ENCODE data around the gene SLIT1. TPM values are rescaled to one million over a fixed set of nuclear protein-coding genes. Genes with fewer than 3 reads are reported as not detected.

The SLIT1 gene
- total and polyA plus RNA-seq, 2 donors (not counting 1 experiment from before 2014, with no cell fraction given) = 0.15 to 0.49 TPM

GRCh38 chr10:97039538-97040247 is 146.1 kb downstream of the SLIT1 start:
- H3K4me1 ChIP-seq (ENCODE audit: control insufficient read depth in 2 of 2, insufficient read depth in 2 of 2, low read length in 2 of 2) = peaks cover 7 to 10% of the 10 kb centered on the region in 2 donors
- H2AFZ ChIP-seq (ENCODE audit: insufficient read depth, low read depth, low read length, poor library complexity, severe bottlenecking) = no peak overlapping the region
- WGBS (ENCODE audit: insufficient coverage) = 87% methylated on average over 16 of the region's 16 CpGs
- peaks cover 16% of the 10 kb centered on the region for H3K27me3 Mint-ChIP-seq
- no peaks in the 10 kb centered on the region for H3K9me3 Mint-ChIP-seq (ENCODE audit: insufficient read depth)
- peaks cover 0 to 3% (median 0%) of the 10 kb centered on the region in 4 experiments for H3K27me3 ChIP-seq (replicated peaks in 1 of 4; ENCODE audit: control extremely low read depth in 1 of 4, control insufficient read depth in 3 of 4, insufficient read depth in 4 of 4, low read length in 3 of 4)
- DNase-seq (no peak), ATAC-seq (ENCODE audit: low read depth) (no peak)
- H3K9me3 ChIP-seq (ENCODE audit: control extremely low read depth in 1 of 3, control insufficient read depth in 2 of 3, insufficient read depth in 1 of 3, low read length in 2 of 3) = peaks cover 0 to under 1% (median 0%) of the 10 kb centered on the region in 3 donors
- CTCF ChIA-PET = interaction anchor here (0.5 to 5.1 kb wide), 5 partner anchors 10 to 171 kb away, joined by 3 to 48 read pairs (median 3); no protein-coding TSS in a partner anchor
- H3K9ac ChIP-seq (ENCODE audit: low read length) = no peak overlapping the region
- TF ChIP-seq EZH2 (IDR thresholded peaks at IDR 0.05; ENCODE audit: borderline replicate concordance, insufficient read depth, low read depth, low read length, poor library complexity, severe bottlenecking) (no peak), CTCF (IDR thresholded peaks at IDR 0.05) (no peak)
- intact Hi-C loops (cut with micrococcal nuclease) = no loop called here
- no peak overlapping the region for H3K27ac Mint-ChIP-seq
- no peak overlapping the region for H3K4me3 ChIP-seq (ENCODE audit: control extremely low read depth in 1 of 5, extremely low read depth in 1 of 5, insufficient read depth in 1 of 5, low read depth in 2 of 5, low read length in 4 of 5)
- no peaks in the 10 kb centered on the region for H3K36me3 ChIP-seq (replicated peaks in 1 of 2; ENCODE audit: control extremely low read depth in 1 of 2, control insufficient read depth in 1 of 2, extremely low read depth in 1 of 2, insufficient read depth in 2 of 2, low read length in 1 of 2)
- H3K27ac ChIP-seq (ENCODE audit: low read length in 2 of 2) = no peak overlapping the region
- peaks cover 18% of the 10 kb centered on the region for H3K4me1 Mint-ChIP-seq
- POLR2A ChIA-PET = interaction anchor here (0.5 kb wide), 1 partner anchor 18 kb away, joined by 3 read pairs; no protein-coding TSS in a partner anchor
- H3K4me3 Mint-ChIP-seq = no peak overlapping the region
- no peaks in the 10 kb centered on the region for H3K79me2 ChIP-seq (ENCODE audit: control insufficient read depth, insufficient read depth, low read length)
- no peak overlapping the region for H3K4me2 ChIP-seq (replicated peaks; ENCODE audit: low read depth, low read length, poor library complexity, severe bottlenecking)
- H4K20me1 ChIP-seq (ENCODE audit: control insufficient read depth, insufficient read depth, low read length, poor library complexity, severe bottlenecking) = no peaks in the 10 kb centered on the region

DNA sequence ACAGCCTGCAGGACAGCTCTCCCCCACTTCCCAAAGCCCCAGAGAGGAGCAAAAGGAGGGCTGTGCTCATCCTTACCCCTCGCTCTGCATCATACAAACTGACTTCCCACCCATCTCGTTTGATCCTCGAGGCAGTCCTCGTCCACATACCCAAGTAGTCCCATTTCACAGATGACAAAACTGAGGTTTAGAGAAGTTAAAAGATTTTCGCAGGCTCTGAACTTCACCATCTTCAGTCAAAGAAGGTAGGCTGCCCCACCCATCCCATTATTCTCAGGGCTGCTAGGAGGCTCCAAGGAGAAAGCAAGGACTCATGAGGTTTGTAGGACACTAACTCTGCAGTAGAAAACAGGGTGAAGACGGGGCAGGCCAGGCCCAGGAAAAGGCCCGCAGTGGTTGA is 147.1 kb downstream of the SLIT1 start:
- ATAC-seq (ENCODE audit: low read depth) = no peak
- Histone ChIP-seq H3K9me3 (ENCODE audit: control extremely low read depth in 1 of 3, control insufficient read depth in 2 of 3, insufficient read depth in 1 of 3, low read length in 2 of 3) (no peaks in the 10 kb centered on the region), H3K4me2 (replicated peaks; ENCODE audit: low read depth, low read length, poor library complexity, severe bottlenecking) (no peak overlapping the region), H3K36me3 (replicated peaks in 1 of 2; ENCODE audit: control extremely low read depth in 1 of 2, control insufficient read depth in 1 of 2, extremely low read depth in 1 of 2, insufficient read depth in 2 of 2, low read length in 1 of 2) (no peaks in the 10 kb centered on the region), H4K20me1 (ENCODE audit: control insufficient read depth, insufficient read depth, low read length, poor library complexity, severe bottlenecking) (no peaks in the 10 kb centered on the region), H3K4me3 (ENCODE audit: control extremely low read depth in 1 of 5, extremely low read depth in 1 of 5, insufficient read depth in 1 of 5, low read depth in 2 of 5, low read length in 4 of 5) (no peak overlapping the region), H2AFZ (ENCODE audit: insufficient read depth, low read depth, low read length, poor library complexity, severe bottlenecking) (no peak overlapping the region), H3K4me1 (ENCODE audit: control insufficient read depth in 2 of 2, insufficient read depth in 2 of 2, low read length in 2 of 2) (peaks cover 7 to 10% of the 10 kb centered on the region in 2 donors), H3K79me2 (ENCODE audit: control insufficient read depth, insufficient read depth, low read length) (no peaks in the 10 kb centered on the region), H3K27ac (ENCODE audit: low read length in 2 of 2) (no peak overlapping the region), H3K27me3 (replicated peaks in 1 of 4; ENCODE audit: control extremely low read depth in 1 of 4, control insufficient read depth in 3 of 4, insufficient read depth in 4 of 4, low read length in 3 of 4) (peaks cover 0 to 3% (median 0%) of the 10 kb centered on the region in 4 experiments), H3K9ac (ENCODE audit: low read length) (no peak overlapping the region)
- Mint-ChIP-seq H3K27me3 (peaks cover 16% of the 10 kb centered on the region), H3K4me3 (peak overlapping the region; percentile 86), H3K27ac (no peak overlapping the region), H3K4me1 (peaks cover 18% of the 10 kb centered on the region), H3K9me3 (ENCODE audit: insufficient read depth) (no peaks in the 10 kb centered on the region)
- WGBS (ENCODE audit: insufficient coverage) = 93% methylated on average over 3 of the region's 7 CpGs
- no peak for TF ChIP-seq EZH2 (IDR thresholded peaks at IDR 0.05; ENCODE audit: borderline replicate concordance, insufficient read depth, low read depth, low read length, poor library complexity, severe bottlenecking)
- no peak for TF ChIP-seq CTCF (IDR thresholded peaks at IDR 0.05)
- intact Hi-C loops (cut with micrococcal nuclease) = no loop called here
- POLR2A ChIA-PET = no interaction called here
- CTCF ChIA-PET = interaction anchor here (1.1 to 5.1 kb wide), 10 partner anchors 8 to 290 kb away, joined by 3 to 48 read pairs (median 6); no protein-coding TSS in a partner anchor
- DNase-seq = no peak
